ENCODE data around the gene COL1A1.

The COL1A1 gene

GRCh38 chr17:50221266-50221863 is 19.9 kb upstream of the COL1A1 start:
- Histone ChIP-seq H3K9me3 (ENCODE audit: control insufficient read depth, low read length) (no peaks in the 10 kb centered on the region), H3K4me3 (ENCODE audit: low read length) (no peak overlapping the region), H3K4me1 (ENCODE audit: control insufficient read depth, insufficient read depth, low read length) (peaks cover 10% of the 10 kb centered on the region)

GRCh38 chr17:50220811-50221210 is 19.4 kb upstream of the COL1A1 start:
- H3K27me3 ChIP-seq (ENCODE audit: control insufficient read depth, insufficient read depth, low read length): no peaks in the 10 kb centered on the region
- no peak overlapping the region for H3K4me3 ChIP-seq (ENCODE audit: low read length)
- peaks cover 10% of the 10 kb centered on the region for H3K4me1 ChIP-seq (ENCODE audit: control insufficient read depth, insufficient read depth, low read length)
- H3K9ac ChIP-seq (ENCODE audit: low read length): no peak overlapping the region
- no peaks in the 10 kb centered on the region for H3K36me3 ChIP-seq (ENCODE audit: control insufficient read depth, insufficient read depth, low read length)
- no peaks in the 10 kb centered on the region for H3K9me3 ChIP-seq (ENCODE audit: control insufficient read depth, low read length)

More at GRCh38 chr17:50221266-50221863, 19.9 kb upstream of the COL1A1 start:
- Histone ChIP-seq H3K27me3 (ENCODE audit: control insufficient read depth, insufficient read depth, low read length) (no peaks in the 10 kb centered on the region), H3K36me3 (ENCODE audit: control insufficient read depth, insufficient read depth, low read length) (no peaks in the 10 kb centered on the region), H3K9ac (ENCODE audit: low read length) (no peak overlapping the region)

- Histone ChIP-seq H3K4me1 (ENCODE audit: control insufficient read depth, insufficient read depth, low read length) (peaks cover 10% of the 10 kb centered on the region), H3K9ac (ENCODE audit: low read length) (no peak overlapping the region), H3K4me3 (ENCODE audit: low read length) (no peak overlapping the region), H3K9me3 (ENCODE audit: control insufficient read depth, low read length) (no peaks in the 10 kb centered on the region), H3K27me3 (ENCODE audit: control insufficient read depth, insufficient read depth, low read length) (no peaks in the 10 kb centered on the region), H3K36me3 (ENCODE audit: control insufficient read depth, insufficient read depth, low read length) (no peaks in the 10 kb centered on the region)
These were observed 18.6 kb upstream of the COL1A1 start for GRCh38 chr17:50219939-50220465.

GRCh38 chr17:50219342-50219741 is 17.9 kb upstream of the COL1A1 start:
- H3K4me3 ChIP-seq (ENCODE audit: low read length): no peak overlapping the region

GRCh38 chr17:50218771-50219315 is 17.4 kb upstream of the COL1A1 start:
- Histone ChIP-seq H3K4me3 (ENCODE audit: low read length) (no peak overlapping the region), H3K4me1 (ENCODE audit: control insufficient read depth, insufficient read depth, low read length) (peaks cover 10% of the 10 kb centered on the region), H3K36me3 (ENCODE audit: control insufficient read depth, insufficient read depth, low read length) (no peaks in the 10 kb centered on the region), H3K9me3 (ENCODE audit: control insufficient read depth, low read length) (no peaks in the 10 kb centered on the region), H3K27me3 (ENCODE audit: control insufficient read depth, insufficient read depth, low read length) (no peaks in the 10 kb centered on the region), H3K9ac (ENCODE audit: low read length) (no peak overlapping the region)

More at GRCh38 chr17:50219342-50219741, 17.9 kb upstream of the COL1A1 start:
- Histone ChIP-seq H3K27me3 (ENCODE audit: control insufficient read depth, insufficient read depth, low read length) (no peaks in the 10 kb centered on the region), H3K9me3 (ENCODE audit: control insufficient read depth, low read length) (no peaks in the 10 kb centered on the region), H3K4me1 (ENCODE audit: control insufficient read depth, insufficient read depth, low read length) (peaks cover 10% of the 10 kb centered on the region), H3K9ac (ENCODE audit: low read length) (no peak overlapping the region), H3K36me3 (ENCODE audit: control insufficient read depth, insufficient read depth, low read length) (no peaks in the 10 kb centered on the region)

- Histone ChIP-seq H3K4me1 (ENCODE audit: control insufficient read depth, insufficient read depth, low read length) (peaks cover 10% of the 10 kb centered on the region), H3K9ac (ENCODE audit: low read length) (no peak overlapping the region), H3K36me3 (ENCODE audit: control insufficient read depth, insufficient read depth, low read length) (no peaks in the 10 kb centered on the region), H3K4me3 (ENCODE audit: low read length) (no peak overlapping the region), H3K9me3 (ENCODE audit: control insufficient read depth, low read length) (no peaks in the 10 kb centered on the region), H3K27me3 (ENCODE audit: control insufficient read depth, insufficient read depth, low read length) (no peaks in the 10 kb centered on the region)
These were observed 16.8 kb upstream of the COL1A1 start for GRCh38 chr17:50218071-50218759.

GRCh38 chr17:50217591-50217990 is 16.2 kb upstream of the COL1A1 start:
- no peak overlapping the region for H3K4me3 ChIP-seq (ENCODE audit: low read length)
- H3K4me1 ChIP-seq (ENCODE audit: control insufficient read depth, insufficient read depth, low read length): peaks cover 10% of the 10 kb centered on the region
- no peaks in the 10 kb centered on the region for H3K36me3 ChIP-seq (ENCODE audit: control insufficient read depth, insufficient read depth, low read length)
- H3K9me3 ChIP-seq (ENCODE audit: control insufficient read depth, low read length): no peaks in the 10 kb centered on the region
- H3K9ac ChIP-seq (ENCODE audit: low read length): no peak overlapping the region
- no peaks in the 10 kb centered on the region for H3K27me3 ChIP-seq (ENCODE audit: control insufficient read depth, insufficient read depth, low read length)

GRCh38 chr17:50214976-50215760 is 13.7 kb upstream of the COL1A1 start:
- peaks cover 12% of the 10 kb centered on the region for H3K27me3 ChIP-seq (ENCODE audit: control insufficient read depth, insufficient read depth, low read length)
- no peaks in the 10 kb centered on the region for H3K36me3 ChIP-seq (ENCODE audit: control insufficient read depth, insufficient read depth, low read length)
- no peaks in the 10 kb centered on the region for H3K9me3 ChIP-seq (ENCODE audit: control insufficient read depth, low read length)
- no peak overlapping the region for H3K4me3 ChIP-seq (ENCODE audit: low read length)
- peaks cover 22% of the 10 kb centered on the region for H3K4me1 ChIP-seq (ENCODE audit: control insufficient read depth, insufficient read depth, low read length)
- H3K9ac ChIP-seq (ENCODE audit: low read length): no peak overlapping the region

GRCh38 chr17:50213026-50214022 is 11.9 kb upstream of the COL1A1 start:
- Histone ChIP-seq H3K4me3 (ENCODE audit: low read length) (no peak overlapping the region), H3K4me1 (ENCODE audit: control insufficient read depth, insufficient read depth, low read length) (peaks cover 31% of the 10 kb centered on the region), H3K9ac (ENCODE audit: low read length) (no peak overlapping the region), H3K36me3 (ENCODE audit: control insufficient read depth, insufficient read depth, low read length) (no peaks in the 10 kb centered on the region), H3K9me3 (ENCODE audit: control insufficient read depth, low read length) (no peaks in the 10 kb centered on the region), H3K27me3 (ENCODE audit: control insufficient read depth, insufficient read depth, low read length) (peaks cover 17% of the 10 kb centered on the region)

GRCh38 chr17:50212121-50212843 is 10.9 kb upstream of the COL1A1 start:
- no peak overlapping the region for H3K9ac ChIP-seq (ENCODE audit: low read length)
- peaks cover 31% of the 10 kb centered on the region for H3K4me1 ChIP-seq (ENCODE audit: control insufficient read depth, insufficient read depth, low read length)
- no peaks in the 10 kb centered on the region for H3K9me3 ChIP-seq (ENCODE audit: control insufficient read depth, low read length)

More at GRCh38 chr17:50212121-50212843, 10.9 kb upstream of the COL1A1 start:
- peaks cover 17% of the 10 kb centered on the region for H3K27me3 ChIP-seq (ENCODE audit: control insufficient read depth, insufficient read depth, low read length)
- no peaks in the 10 kb centered on the region for H3K36me3 ChIP-seq (ENCODE audit: control insufficient read depth, insufficient read depth, low read length)
- H3K4me3 ChIP-seq (ENCODE audit: low read length): no peak overlapping the region

Measured in mucosa of stomach (tissue), 1 donor.